ENCODE measurements around the gene CTH.
"Not testable (repeated sequence)": the region's sequence is repeated elsewhere in the genome, so short reads cannot be mapped to it uniquely, and the experiment has no call there.

CTH gene

GRCh38 chr1:70441392-70442035, 30.4 kb downstream of the CTH start:
- no peak for FAIRE-seq
- DNase-seq (ENCODE audit: insufficient read length) = no peak
- TF ChIP-seq POLR2A (IDR thresholded peaks at IDR 0.05; ENCODE audit: low read depth, low read length) (no peak), TAF1 (IDR thresholded peaks at IDR 0.05; ENCODE audit: borderline replicate concordance, low read depth, low read length) (no peak), POLR2AphosphoS5 (IDR thresholded peaks at IDR 0.05; ENCODE audit: low read depth, low read length) (no peak)

- DNase-seq (ENCODE audit: insufficient read length) (no peak), FAIRE-seq (no peak)
- TF ChIP-seq POLR2AphosphoS5 (IDR thresholded peaks at IDR 0.05; ENCODE audit: low read depth, low read length) (no peak), POLR2A (IDR thresholded peaks at IDR 0.05; ENCODE audit: low read depth, low read length) (no peak), TAF1 (IDR thresholded peaks at IDR 0.05; ENCODE audit: borderline replicate concordance, low read depth, low read length) (no peak)
These were observed 31.4 kb downstream of the CTH start for GRCh38 chr1:70442490-70442889.

DNA sequence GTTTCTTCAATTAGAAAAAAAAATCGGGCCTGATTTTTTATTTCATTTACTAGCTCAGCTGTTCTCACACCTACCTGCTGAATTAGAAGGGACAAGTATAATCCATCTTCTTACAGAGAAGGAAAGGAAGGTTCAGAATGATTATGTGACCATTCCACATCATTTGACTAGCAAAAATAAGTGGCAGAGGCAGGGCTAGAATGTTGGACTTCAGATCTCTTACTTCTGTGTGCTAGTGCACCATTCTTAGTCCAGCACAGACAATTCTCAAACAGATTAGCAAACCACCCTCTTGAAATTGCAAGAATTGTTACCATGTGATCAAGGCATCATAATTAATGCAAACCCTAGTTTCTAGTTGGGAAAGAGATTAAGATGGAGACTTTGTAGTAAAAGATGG, 32.7 kb downstream of the CTH start:
- FAIRE-seq = no peak
- TF ChIP-seq POLR2AphosphoS5 (IDR thresholded peaks at IDR 0.05; ENCODE audit: low read depth, low read length) (no peak), TAF1 (IDR thresholded peaks at IDR 0.05; ENCODE audit: borderline replicate concordance, low read depth, low read length) (no peak), POLR2A (IDR thresholded peaks at IDR 0.05; ENCODE audit: low read depth, low read length) (no peak)
- DNase-seq (ENCODE audit: insufficient read length) = no peak

- no peak for TF ChIP-seq TAF1 (IDR thresholded peaks at IDR 0.05; ENCODE audit: borderline replicate concordance, low read depth, low read length)
- DNase-seq (ENCODE audit: insufficient read length) (no peak), FAIRE-seq (no peak)
These were observed 38.0 kb downstream of the CTH start for GRCh38 chr1:70449049-70449448.

- not testable (repeated sequence) for DNase-seq (ENCODE audit: insufficient read length)
- peak; percentile 5 for FAIRE-seq
These were observed 41.3 kb downstream of the CTH start for GRCh38 chr1:70452164-70452939.

DNA sequence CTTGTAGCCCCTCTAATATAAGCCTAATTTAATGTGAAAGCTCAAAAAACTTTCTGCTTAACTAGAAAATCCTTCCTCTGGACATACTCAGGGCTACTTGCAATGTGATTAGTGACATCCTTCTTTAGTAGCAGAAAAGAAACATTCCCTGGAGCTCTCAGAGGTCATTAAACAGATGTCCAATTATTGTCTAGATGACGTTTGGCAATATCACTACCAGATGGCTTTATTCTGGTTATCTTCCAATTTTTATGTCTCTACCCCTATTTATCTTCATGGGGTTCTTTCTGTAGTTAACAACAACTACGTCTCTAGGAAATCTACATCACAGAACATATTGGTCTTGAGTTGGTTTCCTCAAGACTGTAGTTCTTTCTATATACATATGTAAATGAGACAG, 44.2 kb downstream of the CTH start:
- no peak for FAIRE-seq
- DNase-seq (ENCODE audit: insufficient read length) = no peak
- no peak for TF ChIP-seq POLR2AphosphoS5 (IDR thresholded peaks at IDR 0.05; ENCODE audit: low read depth, low read length)

DNA sequence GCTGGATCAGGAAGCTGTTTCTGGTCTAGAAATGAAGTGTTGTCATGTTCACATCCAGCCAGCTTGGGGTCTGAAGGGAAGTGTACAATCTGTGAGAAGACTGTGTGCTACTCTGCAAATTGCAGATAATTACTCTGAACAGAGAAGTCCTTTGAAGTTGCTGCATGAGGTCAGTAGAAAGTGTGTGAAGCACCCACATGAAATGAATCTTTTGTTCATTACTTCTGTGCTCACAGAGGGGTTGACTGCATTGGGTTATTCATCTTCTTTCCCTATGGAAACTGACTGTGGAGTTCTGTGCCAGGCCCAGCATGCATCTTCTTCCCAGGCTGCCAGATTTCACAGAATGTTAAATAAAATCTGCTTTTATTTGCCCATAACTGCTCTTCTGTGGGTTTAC, 47.1 kb downstream of the CTH start:
- no peak for DNase-seq (ENCODE audit: insufficient read length)
- no peak for TF ChIP-seq POLR2A (IDR thresholded peaks at IDR 0.05; ENCODE audit: low read depth, low read length)
- TF ChIP-seq POLR2AphosphoS5 (IDR thresholded peaks at IDR 0.05; ENCODE audit: low read depth, low read length) = no peak
- no peak for FAIRE-seq

- no peak for FAIRE-seq
These were observed 48.6 kb downstream of the CTH start for GRCh38 chr1:70459496-70460225.

DNA sequence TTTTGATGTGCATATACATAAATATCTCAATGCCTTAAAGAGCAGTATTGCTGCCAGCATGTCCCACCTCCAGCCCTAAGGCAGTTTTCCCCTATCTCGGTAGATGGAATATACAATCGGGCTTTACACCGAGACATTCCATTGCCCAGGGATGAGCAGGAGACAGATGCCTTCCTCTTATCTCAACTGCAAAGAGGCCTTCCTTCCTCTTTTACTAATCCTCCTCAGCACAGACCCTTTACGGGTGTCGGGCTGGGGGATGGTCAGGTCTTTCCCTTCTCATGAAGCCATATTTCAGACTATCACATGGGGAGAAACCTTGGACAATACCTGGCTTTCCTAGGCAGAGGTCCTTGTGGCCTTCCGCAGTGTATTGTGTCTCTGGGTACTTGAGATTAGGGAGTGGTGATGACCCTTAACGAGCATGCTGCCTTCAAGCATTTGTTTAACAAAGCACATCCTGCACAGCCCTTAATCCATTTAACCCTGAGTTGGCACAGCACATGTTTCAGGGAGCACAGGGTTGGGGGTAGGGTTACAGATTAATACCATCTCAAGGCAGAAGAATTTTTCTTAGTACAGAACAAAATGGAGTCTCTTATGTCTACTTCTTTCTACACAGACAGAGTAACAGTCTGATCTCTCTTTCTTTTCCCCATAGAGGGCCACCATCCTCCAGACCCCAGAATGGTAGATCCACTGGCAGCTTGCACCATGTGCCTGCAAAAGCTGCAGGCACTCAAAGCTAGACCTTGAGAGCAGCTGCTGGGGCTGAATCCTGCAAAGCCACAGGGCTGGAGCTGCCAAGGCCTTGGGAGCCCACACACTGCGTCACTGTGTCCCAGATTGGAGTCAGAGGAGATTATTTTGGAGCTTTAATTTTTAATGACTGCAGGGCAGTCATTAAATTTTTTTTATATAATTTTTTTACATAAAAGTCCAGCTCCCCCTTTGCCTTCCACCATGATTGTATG, 50.0 kb downstream of the CTH start:
- FAIRE-seq; DNase-seq (ENCODE audit: insufficient read length): not testable (repeated sequence)

More at GRCh38 chr1:70459496-70460225, 48.6 kb downstream of the CTH start:
- no peak for DNase-seq (ENCODE audit: insufficient read length)
- no peak for TF ChIP-seq POLR2A (IDR thresholded peaks at IDR 0.05; ENCODE audit: low read depth, low read length)
- no peak for TF ChIP-seq POLR2AphosphoS5 (IDR thresholded peaks at IDR 0.05; ENCODE audit: low read depth, low read length)
- TF ChIP-seq TAF1 (IDR thresholded peaks at IDR 0.05; ENCODE audit: borderline replicate concordance, low read depth, low read length) = no peak

GRCh38 chr1:70462611-70463010, 51.5 kb downstream of the CTH start:
- TF ChIP-seq POLR2A (IDR thresholded peaks at IDR 0.05; ENCODE audit: low read depth, low read length) = no peak
- TF ChIP-seq POLR2AphosphoS5 (IDR thresholded peaks at IDR 0.05; ENCODE audit: low read depth, low read length) = no peak
- no peak for TF ChIP-seq TAF1 (IDR thresholded peaks at IDR 0.05; ENCODE audit: borderline replicate concordance, low read depth, low read length)
- FAIRE-seq (no peak), DNase-seq (ENCODE audit: insufficient read length) (no peak)

- no peak for TF ChIP-seq POLR2AphosphoS5 (IDR thresholded peaks at IDR 0.05; ENCODE audit: low read depth, low read length)
- TF ChIP-seq POLR2A (IDR thresholded peaks at IDR 0.05; ENCODE audit: low read depth, low read length) = no peak
- no peak for TF ChIP-seq TAF1 (IDR thresholded peaks at IDR 0.05; ENCODE audit: borderline replicate concordance, low read depth, low read length)
- FAIRE-seq (no peak), DNase-seq (ENCODE audit: insufficient read length) (no peak)
These were observed 54.8 kb downstream of the CTH start for GRCh38 chr1:70465911-70466310.

Data from GM12892 (cell line).